Measurements from ENCODE around the gene BLID. TPM values are rescaled to one million over a fixed set of nuclear protein-coding genes. Genes with fewer than 3 reads are reported as not detected.

BLID gene
- total and polyA plus RNA-seq, 2 of the 8 experiments (the other 6 are each of a cell fraction or from before 2014, with no cell fraction given): not detected

DNA sequence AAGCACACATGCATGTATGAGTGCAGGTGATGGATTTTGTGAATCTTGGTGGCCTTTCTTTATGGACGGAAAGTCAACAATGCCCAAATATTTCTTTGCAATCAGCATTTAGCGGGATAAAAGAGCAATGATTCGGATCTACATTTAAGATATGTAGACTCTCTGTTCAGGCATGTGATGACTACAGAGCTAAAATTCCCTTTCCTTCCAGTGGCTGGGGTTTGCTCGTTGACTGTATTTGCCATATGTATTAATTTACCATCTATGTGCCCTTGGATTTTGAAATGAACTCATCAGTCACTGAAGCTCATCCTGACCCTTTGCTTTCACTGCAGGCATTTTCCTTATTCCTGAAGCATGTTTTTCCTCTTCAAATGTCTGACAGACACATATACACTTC is 13.6 kb downstream of the BLID start (continued):
- TF ChIP-seq, protein P1, sequence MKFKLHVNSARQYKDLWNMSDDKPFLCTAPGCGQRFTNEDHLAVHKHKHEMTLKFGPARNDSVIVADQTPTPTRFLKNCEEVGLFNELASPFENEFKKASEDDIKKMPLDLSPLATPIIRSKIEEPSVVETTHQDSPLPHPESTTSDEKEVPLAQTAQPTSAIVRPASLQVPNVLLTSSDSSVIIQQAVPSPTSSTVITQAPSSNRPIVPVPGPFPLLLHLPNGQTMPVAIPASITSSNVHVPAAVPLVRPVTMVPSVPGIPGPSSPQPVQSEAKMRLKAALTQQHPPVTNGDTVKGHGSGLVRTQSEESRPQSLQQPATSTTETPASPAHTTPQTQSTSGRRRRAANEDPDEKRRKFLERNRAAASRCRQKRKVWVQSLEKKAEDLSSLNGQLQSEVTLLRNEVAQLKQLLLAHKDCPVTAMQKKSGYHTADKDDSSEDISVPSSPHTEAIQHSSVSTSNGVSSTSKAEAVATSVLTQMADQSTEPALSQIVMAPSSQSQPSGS (IDR thresholded peaks at IDR 0.05; ENCODE audit: low read length): no peak
- TF ChIP-seq JUND (IDR thresholded peaks at IDR 0.05; ENCODE audit: low read length): no peak
